HG03575 (cell line): Measurements from ENCODE around the gene ADRA2C.

Source experiments
- ATAC-seq: cut with Tn5 transposase; IDR thresholded peaks from one replicate; pipeline ENCODE4 v1.9.1; 2021; ENCODE audit not compliant: unreplicated experiment, insufficient number of reproducible peaks, low FRiP score; ENCODE audit errors: extremely low read depth

ADRA2C gene

GRCh38 chr4:3730422-3731190, 35.6 kb upstream of the ADRA2C start:
- no peak for ATAC-seq

GRCh38 chr4:3732076-3733028, 33.8 kb upstream of the ADRA2C start:
- no peak for ATAC-seq

- no peak for ATAC-seq
These were observed 33.0 kb upstream of the ADRA2C start for GRCh38 chr4:3733195-3733594.

GRCh38 chr4:3735196-3735595, 31.0 kb upstream of the ADRA2C start:
- no peak for ATAC-seq

DNA sequence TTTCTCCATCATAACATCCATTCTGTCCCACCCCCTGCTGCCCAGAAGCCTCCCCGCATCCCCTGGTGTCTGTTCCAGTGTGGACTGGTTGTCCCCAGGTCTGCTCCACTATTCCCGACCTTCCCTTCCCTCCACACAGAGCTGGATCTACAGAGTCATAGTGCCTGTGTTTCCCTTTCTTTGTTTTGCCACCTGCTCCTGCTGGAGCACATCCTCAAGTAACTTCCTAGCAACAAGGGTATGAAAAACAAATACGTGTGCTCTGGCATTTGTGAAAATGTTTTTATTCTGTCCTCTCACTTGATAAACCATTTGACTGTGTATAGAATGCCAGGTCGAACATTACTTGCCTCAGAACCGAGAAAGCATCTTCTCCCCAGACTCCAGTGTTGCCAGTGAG, 29.9 kb upstream of the ADRA2C start:
- no peak for ATAC-seq

DNA sequence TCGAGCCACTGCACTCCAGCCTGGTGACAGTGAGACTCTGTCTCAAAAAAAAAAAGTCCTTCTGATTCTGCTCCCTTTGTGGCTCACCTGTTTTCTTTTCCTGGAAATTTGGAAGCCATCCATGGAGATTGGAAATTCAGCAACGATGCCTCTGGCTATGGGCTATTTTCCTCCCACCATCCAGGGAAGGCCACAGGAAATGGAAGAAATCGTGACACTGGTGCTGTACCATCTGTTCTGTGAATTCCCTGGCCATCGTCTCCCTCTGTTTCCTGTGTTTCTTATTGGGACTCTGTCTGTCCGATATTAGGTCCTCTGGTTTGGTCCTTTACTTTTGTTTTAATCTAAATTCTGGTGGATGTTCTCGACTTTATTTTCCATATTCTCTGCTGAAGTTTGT, 29.4 kb upstream of the ADRA2C start:
- ATAC-seq, result no peak

DNA sequence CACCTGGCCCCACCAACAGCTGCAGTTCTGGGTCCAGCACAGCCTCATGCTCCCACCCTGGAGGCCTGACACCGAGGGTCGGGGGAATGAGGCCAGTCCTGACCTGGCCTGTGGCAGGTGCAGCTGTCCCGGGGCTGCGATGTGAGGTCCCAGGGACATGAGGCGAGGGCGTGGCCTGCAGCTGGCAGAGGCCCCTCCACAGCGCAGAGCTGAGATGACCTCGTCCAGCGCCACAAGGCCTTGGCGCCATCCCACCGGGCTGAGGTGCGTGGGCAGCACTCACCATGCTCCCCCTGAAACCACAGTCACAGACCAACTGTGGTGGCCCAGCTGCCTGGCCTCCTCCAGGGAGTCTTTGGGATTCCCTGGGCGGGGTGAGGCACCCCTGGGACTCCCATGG, 26.6 kb upstream of the ADRA2C start:
- no peak for ATAC-seq

GRCh38 chr4:3740256-3740655, 25.9 kb upstream of the ADRA2C start:
- ATAC-seq, result no peak

GRCh38 chr4:3741217-3742011, 24.8 kb upstream of the ADRA2C start:
- no peak for ATAC-seq

DNA sequence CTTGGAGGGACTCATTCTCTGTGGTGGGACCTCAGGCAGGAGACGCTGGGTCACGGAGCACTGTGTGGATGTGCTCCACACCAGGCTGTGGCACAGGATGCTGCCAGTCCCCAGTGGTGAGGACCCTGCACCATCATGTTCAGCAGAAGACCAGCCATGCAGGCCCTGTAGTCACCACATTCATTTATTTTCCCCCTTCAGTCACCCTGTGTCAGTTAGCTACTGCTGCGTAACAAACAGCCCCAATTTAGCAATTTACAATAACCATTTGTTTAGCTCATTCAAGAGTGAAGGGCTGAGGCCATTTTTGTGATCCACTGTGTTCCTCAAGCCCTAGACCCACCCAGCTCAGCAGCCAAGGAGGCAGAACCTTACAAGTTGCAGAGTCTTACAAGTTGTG, 23.6 kb upstream of the ADRA2C start:
- no peak for ATAC-seq

- ATAC-seq, result no peak
These were observed 22.0 kb upstream of the ADRA2C start for GRCh38 chr4:3744232-3744631.

DNA sequence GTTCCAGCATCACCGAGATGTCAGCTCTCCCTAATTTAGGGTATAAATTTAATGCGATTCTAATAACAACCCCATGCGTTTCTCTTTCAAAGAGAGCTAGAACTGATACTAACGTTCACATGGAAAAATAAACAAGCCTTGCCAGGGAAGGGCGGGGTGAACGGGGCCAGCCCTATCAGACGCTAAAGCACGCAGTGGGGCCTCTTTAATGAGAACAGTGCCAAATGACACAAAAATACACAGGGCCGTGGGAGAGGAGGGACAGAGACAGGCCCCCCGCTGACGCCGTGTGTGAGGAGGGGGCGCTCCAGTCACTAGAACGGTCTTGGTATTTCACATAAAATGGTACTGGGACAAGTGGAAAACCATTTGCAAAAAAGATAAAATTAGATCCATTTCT, 21.3 kb upstream of the ADRA2C start:
- no peak for ATAC-seq

DNA sequence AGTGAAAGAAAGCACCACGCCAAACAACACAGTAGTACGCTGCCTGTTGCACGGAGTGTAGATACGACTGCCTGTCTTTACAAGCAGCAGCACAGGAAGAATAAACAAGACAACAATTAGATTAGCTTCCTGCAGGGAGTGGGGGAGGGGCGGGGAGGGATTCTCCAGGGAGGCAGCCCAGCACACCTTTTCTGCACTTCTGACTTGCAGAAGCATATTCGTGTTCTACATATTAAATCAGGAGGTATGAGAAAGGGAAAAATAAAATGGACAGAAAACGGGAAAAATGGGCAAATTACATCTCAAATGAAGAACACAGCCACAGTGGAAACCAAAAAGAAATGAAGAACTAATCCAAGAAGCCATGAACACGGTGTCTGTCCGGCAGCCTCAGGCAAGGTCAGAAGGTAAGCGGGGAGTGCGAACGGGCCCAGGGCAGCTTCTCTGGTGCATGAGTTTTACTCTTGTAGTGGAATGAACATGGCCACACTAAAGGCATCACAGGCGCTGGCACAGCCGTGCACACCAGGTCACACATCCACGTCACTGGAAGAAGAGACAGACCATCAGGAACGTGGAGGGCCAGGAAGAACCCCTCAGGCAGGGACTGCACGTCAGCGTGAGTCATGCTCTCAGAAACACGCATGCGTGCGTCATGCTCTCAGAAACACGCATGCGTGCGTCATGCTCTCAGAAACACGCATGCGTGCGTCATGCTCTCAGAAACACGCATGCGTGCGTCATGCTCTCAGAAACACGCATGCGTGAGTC, 20.1 kb upstream of the ADRA2C start:
- ATAC-seq, result no peak

DNA sequence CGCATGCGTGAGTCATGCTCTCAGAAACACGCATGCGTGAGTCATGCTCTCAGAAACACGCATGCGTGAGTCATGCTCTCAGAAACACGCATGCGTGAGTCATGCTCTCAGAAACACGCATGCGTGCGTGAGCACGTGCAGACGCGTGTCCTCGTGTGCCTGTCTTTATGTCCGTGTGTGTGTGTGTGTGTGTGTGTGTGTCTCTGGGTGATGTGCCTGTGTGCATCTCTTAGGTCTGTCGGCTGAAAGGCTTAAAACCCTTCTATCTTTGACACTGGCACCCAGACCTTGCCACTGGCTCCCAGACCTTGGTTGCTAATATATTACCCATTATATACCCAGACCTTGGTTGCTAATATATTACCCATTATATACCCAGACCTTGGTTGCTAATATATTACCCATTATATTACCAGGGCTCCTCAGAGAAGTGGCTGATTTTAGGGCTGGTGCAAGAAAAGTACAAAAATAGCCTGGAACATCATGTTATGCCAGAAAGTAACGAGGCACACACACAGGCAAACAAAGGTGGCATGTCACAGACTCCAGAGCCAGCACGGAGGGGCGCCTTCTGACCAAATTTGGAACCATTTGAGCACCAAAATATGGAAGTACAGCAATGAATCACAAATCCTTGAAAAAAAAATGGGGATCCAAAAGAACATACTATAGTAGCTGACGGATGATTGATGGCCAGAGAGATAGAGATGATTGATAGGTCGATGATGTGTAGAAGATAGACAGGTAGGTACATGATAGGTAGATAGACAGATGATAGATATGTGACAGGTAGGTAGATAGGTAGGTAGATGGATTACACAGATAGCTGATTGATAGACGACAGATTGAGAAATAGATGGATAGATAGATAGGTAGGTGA, 19.2 kb upstream of the ADRA2C start:
- ATAC-seq, result no peak

- ATAC-seq, result no peak
These were observed 18.6 kb upstream of the ADRA2C start for GRCh38 chr4:3747581-3747904.

GRCh38 chr4:3748136-3748898, 17.9 kb upstream of the ADRA2C start:
- no peak for ATAC-seq

DNA sequence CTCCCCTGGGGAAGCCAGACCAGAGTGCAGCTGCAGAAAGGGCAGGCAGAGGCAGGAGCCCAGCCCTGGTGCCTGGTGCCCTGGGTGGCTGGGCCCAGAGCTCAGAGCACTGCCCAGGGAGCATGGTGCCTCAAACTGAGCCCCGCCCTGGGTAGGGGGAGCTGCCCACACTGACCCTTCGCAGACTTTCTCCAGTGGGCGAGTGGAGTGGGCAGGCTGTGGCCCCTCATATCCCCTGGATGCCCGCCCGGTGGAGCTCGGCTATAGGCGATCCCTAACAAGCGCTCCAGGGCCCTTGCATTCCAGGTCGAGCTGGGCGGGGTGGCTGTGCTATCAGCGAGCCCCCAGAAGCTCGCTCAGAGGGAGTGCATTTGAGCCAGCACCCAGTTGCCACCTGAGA, 17.1 kb upstream of the ADRA2C start:
- ATAC-seq, result no peak
